Kidney glomerular epithelial cell (primary cell): ENCODE results near the gene KCNQ1.

Experiments used
- DNase-seq: peaks from one replicate; lab custom pipeline; 2025; lab: John Stamatoyannopoulos, UW

The KCNQ1 gene

GRCh38 chr11:2423157-2424025, 21.4 kb upstream of the KCNQ1 start:
- no peak for DNase-seq

GRCh38 chr11:2424811-2425495, 19.9 kb upstream of the KCNQ1 start:
- DNase-seq: no peak

- no peak for DNase-seq
These were observed 19.3 kb upstream of the KCNQ1 start for GRCh38 chr11:2425506-2425905.

GRCh38 chr11:2426221-2426620, 18.6 kb upstream of the KCNQ1 start:
- no peak for DNase-seq

- DNase-seq: no peak
These were observed 17.8 kb upstream of the KCNQ1 start for GRCh38 chr11:2426826-2427521.

- DNase-seq: no peak
These were observed 17.0 kb upstream of the KCNQ1 start for GRCh38 chr11:2427721-2428321.

- peak; percentile 32 for DNase-seq
These were observed 16.4 kb upstream of the KCNQ1 start for GRCh38 chr11:2428322-2428795.

- no peak for DNase-seq
These were observed 13.4 kb upstream of the KCNQ1 start for GRCh38 chr11:2431395-2431794.

- DNase-seq: no peak
These were observed 12.6 kb upstream of the KCNQ1 start for GRCh38 chr11:2432171-2432621.

GRCh38 chr11:2432628-2433071, 12.2 kb upstream of the KCNQ1 start:
- DNase-seq: no peak

- DNase-seq: no peak
These were observed 11.5 kb upstream of the KCNQ1 start for GRCh38 chr11:2433106-2433925.

GRCh38 chr11:2434008-2434407, 10.8 kb upstream of the KCNQ1 start:
- DNase-seq: no peak

- DNase-seq: no peak
These were observed 10.1 kb upstream of the KCNQ1 start for GRCh38 chr11:2434506-2435255.

- DNase-seq: no peak
These were observed 9.4 kb upstream of the KCNQ1 start for GRCh38 chr11:2435288-2436012.

GRCh38 chr11:2436013-2436520, 8.7 kb upstream of the KCNQ1 start:
- DNase-seq: no peak

- no peak for DNase-seq
These were observed 8.2 kb upstream of the KCNQ1 start for GRCh38 chr11:2436521-2437031.

GRCh38 chr11:2437516-2437915, 7.3 kb upstream of the KCNQ1 start:
- no peak for DNase-seq

GRCh38 chr11:2439820-2440219, 5.0 kb upstream of the KCNQ1 start:
- DNase-seq: no peak

- DNase-seq: no peak
These were observed 4.2 kb upstream of the KCNQ1 start for GRCh38 chr11:2440646-2441045.
